HepG2 (cell line): ENCODE data around the gene VMO1. TPM values are rescaled to one million over a fixed set of nuclear protein-coding genes. Genes with fewer than 3 reads are reported as not detected.

ENCODE experiments used
- ATF7-NPFF ChIP-seq: sonication (generic); formaldehyde crosslinking; IDR thresholded peaks from 2 replicates; pipeline ENCODE4 v1.8.1; 2023; ENCODE audit warnings: mild to moderate bottlenecking, low read depth, missing genetic modification reagents, moderate library complexity
- BORCS8-MEF2B ChIP-seq: sonication (generic); formaldehyde crosslinking; IDR thresholded peaks from 2 replicates; pipeline ENCODE4 v1.8.0; 2022; ENCODE audit warnings: mild to moderate bottlenecking, missing genetic modification reagents
- CBX2 ChIP-seq, 2 experiments: fragments of 200-600 bp in 1 of 2; sonication (generic); formaldehyde crosslinking in 1 of 2; IDR thresholded peaks; 2 replicates each; pipeline versions ENCODE4 v1.7.0 to v1.8.1; 2018 to 2022; ENCODE audit warnings: low read depth in 2 of 2, low read length in 1 of 2, mild to moderate bottlenecking in 1 of 2, missing genetic modification reagents in 1 of 2
- CENPX ChIP-seq: sonication (generic); formaldehyde crosslinking; IDR thresholded peaks from 2 replicates; pipeline ENCODE4 v1.9.0; 2021; ENCODE audit warnings: mild to moderate bottlenecking, missing genetic modification reagents, moderate library complexity
- GTF3A ChIP-seq: sonication (generic); formaldehyde crosslinking; conservative IDR thresholded peaks from 2 replicates; pipeline ENCODE4 v1.4.0; 2020; ENCODE audit warnings: mild to moderate bottlenecking, missing genetic modification reagents
- HNRNPLL ChIP-seq: fragments of 200-400 bp; formaldehyde crosslinking; IDR thresholded peaks from 2 replicates; pipeline ENCODE4 v1.6.1; 2017; ENCODE audit warnings: mild to moderate bottlenecking, low read depth, low read length; ENCODE audit not compliant: poor library complexity, severe bottlenecking
- KLF11 ChIP-seq: IDR thresholded peaks from 2 replicates; pipeline ENCODE4 v1.6.1; 2016; ENCODE audit warnings: missing compliant biosample characterization
- NFKB2 ChIP-seq: sonication (generic); formaldehyde crosslinking; IDR thresholded peaks from 2 replicates; pipeline ENCODE4 v1.4.0; 2020; ENCODE audit warnings: missing genetic modification reagents, borderline replicate concordance
- RBM22 ChIP-seq: fragments of 200-400 bp; formaldehyde crosslinking; optimal IDR thresholded peaks from 2 replicates; pipeline ENCODE3; 2017; ENCODE audit warnings: mild to moderate bottlenecking, low read length, moderate library complexity
- SAFB2 ChIP-seq: sonication (generic); formaldehyde crosslinking; IDR thresholded peaks from 2 replicates; pipeline ENCODE4 v1.5.1; 2020; ENCODE audit warnings: missing genetic modification reagents, low read depth, mild to moderate bottlenecking, borderline replicate concordance
- SMARCC2 ChIP-seq: fragments of 450-650 bp; IDR thresholded peaks from 2 replicates; pipeline ENCODE4 v1.6.1; 2017; ENCODE audit warnings: antibody characterized with exemption, mild to moderate bottlenecking
- SRSF4 ChIP-seq: fragments of 200-400 bp; formaldehyde crosslinking; IDR thresholded peaks from one replicate; pipeline ENCODE4 v1.6.1; 2018; ENCODE audit warnings: mild to moderate bottlenecking, low read depth, low read length, moderate library complexity; ENCODE audit not compliant: poor library complexity, severe bottlenecking
- STAG1 ChIP-seq: sonication (generic); formaldehyde crosslinking; IDR thresholded peaks from 2 replicates; pipeline ENCODE4 v1.4.0; 2020; ENCODE audit warnings: missing genetic modification reagents
- TFAP4 ChIP-seq: sonication (generic); IDR thresholded peaks from 2 replicates; pipeline ENCODE4 v1.6.1; 2016; ENCODE audit warnings: low read depth, borderline replicate concordance
- ZNF180 ChIP-seq: sonication (generic); formaldehyde crosslinking; IDR thresholded peaks from 2 replicates; pipeline ENCODE4 v1.4.0; 2020; ENCODE audit warnings: low read depth, missing genetic modification reagents, borderline replicate concordance
- ZNF3 ChIP-seq: IDR thresholded peaks from 2 replicates; pipeline ENCODE4 v1.7.0; 2017; ENCODE audit warnings: inconsistent platforms
- ZNF30 ChIP-seq: sonication (generic); formaldehyde crosslinking; IDR thresholded peaks from 2 replicates; pipeline ENCODE4 v1.5.0; 2020; ENCODE audit warnings: mild to moderate bottlenecking, missing genetic modification reagents
- ZNF33A ChIP-seq: sonication (generic); formaldehyde crosslinking; IDR thresholded peaks from 2 replicates; pipeline ENCODE4 v1.5.1; 2020; ENCODE audit warnings: missing genetic modification reagents, mild to moderate bottlenecking, moderate library complexity, borderline replicate concordance
- ZNF510 ChIP-seq: sonication (generic); formaldehyde crosslinking; IDR thresholded peaks from 2 replicates; pipeline ENCODE4 v1.4.0; 2020; ENCODE audit warnings: low read depth, mild to moderate bottlenecking, missing genetic modification reagents
- ZNF556 ChIP-seq: sonication (generic); formaldehyde crosslinking; IDR thresholded peaks from 2 replicates; pipeline ENCODE4 v1.4.0; 2020; ENCODE audit warnings: mild to moderate bottlenecking, missing genetic modification reagents, borderline replicate concordance
- ZNF670 ChIP-seq: sonication (generic); formaldehyde crosslinking; IDR thresholded peaks from 2 replicates; pipeline ENCODE4 v1.8.0; 2022; ENCODE audit warnings: mild to moderate bottlenecking, missing genetic modification reagents, borderline replicate concordance
- ZSCAN31 ChIP-seq: sonication (generic); formaldehyde crosslinking; IDR thresholded peaks from 2 replicates; pipeline ENCODE4 v1.5.0; 2020; ENCODE audit warnings: low read depth, mild to moderate bottlenecking, missing genetic modification reagents
- ZSCAN5A ChIP-seq: sonication (generic); formaldehyde crosslinking; IDR thresholded peaks from 2 replicates; pipeline ENCODE4 v1.8.0; 2022; ENCODE audit warnings: mild to moderate bottlenecking, missing genetic modification reagents, borderline replicate concordance
- polyA plus RNA-seq, 8 experiments: library from polyadenylated mRNA; depleted of rRNA in 3 of 8; stranded (reverse) in 7 of 8; unstranded in 1 of 8; fragments of >200 nt; fragmentation: Illumina TruSeq in 4 of 8; extraction: Trizol in 4 of 8; gene quantifications; 2 replicates each; pipeline versions ENCODE4 v1.2.1 to v1.2.3, GENCODE V29; 2011 to 2016; ENCODE audit warnings: low read depth in 4 of 8, missing spikeins in 1 of 8, mixed read lengths in 1 of 8; ENCODE audit not compliant: insufficient read depth in 1 of 8
- total RNA-seq, 5 experiments: library from RNA; depleted of rRNA; stranded (reverse); fragments of >200 nt; fragmentation: Illumina TruSeq; extraction: Trizol; gene quantifications; 2 replicates each; pipeline ENCODE4 v1.2.3, GENCODE V29; 2016; ENCODE audit warnings: low read depth in 1 of 5
- TF ChIP-seq, protein P1 (sequence below): sonication (generic); formaldehyde crosslinking; IDR thresholded peaks from 2 replicates; pipeline ENCODE4 v1.4.0; 2020; ENCODE audit warnings: mild to moderate bottlenecking, missing genetic modification reagents
- TF ChIP-seq, protein P2 (sequence below): sonication (generic); formaldehyde crosslinking; IDR thresholded peaks from 2 replicates; pipeline ENCODE4 v1.5.0; 2020; ENCODE audit warnings: missing genetic modification reagents
- TF ChIP-seq, protein P3 (sequence below): sonication (generic); formaldehyde crosslinking; IDR thresholded peaks from 2 replicates; pipeline ENCODE4 v1.4.0; 2020; ENCODE audit warnings: missing genetic modification reagents; ENCODE audit errors: not compliant biosample characterization

The VMO1 gene
- total and polyA plus RNA-seq, 2 of the 13 experiments (the other 11 are each of a cell fraction or from before 2014, with no cell fraction given) = not detected

- TF ChIP-seq, protein P1, sequence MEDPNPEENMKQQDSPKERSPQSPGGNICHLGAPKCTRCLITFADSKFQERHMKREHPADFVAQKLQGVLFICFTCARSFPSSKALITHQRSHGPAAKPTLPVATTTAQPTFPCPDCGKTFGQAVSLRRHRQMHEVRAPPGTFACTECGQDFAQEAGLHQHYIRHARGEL (CRISPR knock-in tag) = no peak
- peak; percentile 77; the same call in 1 of the 2 replicates for TF ChIP-seq GTF3A
- TF ChIP-seq ZSCAN5A (CRISPR knock-in tag) = no peak; the same call in 1 of the 2 replicates
- TF ChIP-seq, protein P2, sequence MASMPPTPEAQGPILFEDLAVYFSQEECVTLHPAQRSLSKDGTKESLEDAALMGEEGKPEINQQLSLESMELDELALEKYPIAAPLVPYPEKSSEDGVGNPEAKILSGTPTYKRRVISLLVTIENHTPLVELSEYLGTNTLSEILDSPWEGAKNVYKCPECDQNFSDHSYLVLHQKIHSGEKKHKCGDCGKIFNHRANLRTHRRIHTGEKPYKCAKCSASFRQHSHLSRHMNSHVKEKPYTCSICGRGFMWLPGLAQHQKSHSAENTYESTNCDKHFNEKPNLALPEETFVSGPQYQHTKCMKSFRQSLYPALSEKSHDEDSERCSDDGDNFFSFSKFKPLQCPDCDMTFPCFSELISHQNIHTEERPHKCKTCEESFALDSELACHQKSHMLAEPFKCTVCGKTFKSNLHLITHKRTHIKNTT (CRISPR knock-in tag) = no peak
- no peak for TF ChIP-seq ZNF180 (CRISPR knock-in tag)
- no peak for TF ChIP-seq CENPX (CRISPR knock-in tag)
- TF ChIP-seq ZSCAN31 (CRISPR knock-in tag) = no peak
- no peak for TF ChIP-seq ZNF3 (CRISPR knock-in tag)
- TF ChIP-seq SMARCC2 = 0 out of 2 replicates have a peak, but pooled peaks have one; percentile 22
- TF ChIP-seq ATF7-NPFF = no peak
- TF ChIP-seq KLF11 (CRISPR knock-in tag) = no peak
- TF ChIP-seq ZNF670 (CRISPR knock-in tag) = 0 out of 2 replicates have a peak, but pooled peaks have one; percentile 63
- TF ChIP-seq BORCS8-MEF2B (CRISPR knock-in tag) = no peak
- TF ChIP-seq, protein P3, sequence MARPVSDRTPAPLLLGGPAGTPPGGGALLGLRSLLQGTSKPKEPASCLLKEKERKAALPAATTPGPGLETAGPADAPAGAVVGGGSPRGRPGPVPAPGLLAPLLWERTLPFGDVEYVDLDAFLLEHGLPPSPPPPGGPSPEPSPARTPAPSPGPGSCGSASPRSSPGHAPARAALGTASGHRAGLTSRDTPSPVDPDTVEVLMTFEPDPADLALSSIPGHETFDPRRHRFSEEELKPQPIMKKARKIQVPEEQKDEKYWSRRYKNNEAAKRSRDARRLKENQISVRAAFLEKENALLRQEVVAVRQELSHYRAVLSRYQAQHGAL = no peak
- TF ChIP-seq HNRNPLL = no peak
- TF ChIP-seq SAFB2 (CRISPR knock-in tag) = no peak
- no peak for TF ChIP-seq SRSF4
- peak; percentile 72; the same call in 1 of the 2 replicates for TF ChIP-seq ZNF510 (CRISPR knock-in tag)
- TF ChIP-seq ZNF30 (CRISPR knock-in tag) = no peak
- TF ChIP-seq TFAP4 = peak; percentile 55; the same call in 1 of the 2 replicates
- TF ChIP-seq ZNF33A (CRISPR knock-in tag) = no peak
- TF ChIP-seq NFKB2 (CRISPR knock-in tag) = no peak
- no peak; the same call in 1 of the 2 replicates for TF ChIP-seq STAG1 (CRISPR knock-in tag)
- peak; percentile 83; the same call in 1 of the 2 replicates for TF ChIP-seq ZNF556 (CRISPR knock-in tag)
- no peak for TF ChIP-seq CBX2 (IDR thresholded peaks at IDR 0.05; ENCODE audit: low read depth, low read length)
- no peak for TF ChIP-seq CBX2 (CRISPR knock-in tag; IDR thresholded peaks at IDR 0.05; ENCODE audit: low read depth)
- TF ChIP-seq RBM22 = no peak
Measured at GRCh38 chr17:4759776-4760236, 26.4 kb downstream of the VMO1 start (continued).
